HEK293 (cell line): ENCODE results near the gene NLRP9.

Experiments used
- CTCF ChIA-PET: fragments of 350-600 bp; formaldehyde crosslinking; extraction: SDS; loops from one replicate; lab custom pipeline; 2021; ENCODE audit warnings: antibody characterized with exemption; lab: Yijun Ruan, JAX
- POLR2A ChIA-PET: fragments of 300-600 bp; formaldehyde crosslinking; extraction: SDS; loops from one replicate; lab custom pipeline; 2020; ENCODE audit warnings: antibody characterized with exemption, inconsistent platforms; lab: Yijun Ruan, JAX
- H3K27ac ChIP-seq: fragments of 200-500 bp; sonication (Bioruptor generic); 2 replicates; pipeline ENCODE4 v1.5.1; 2014; ENCODE audit warnings: low read depth, low read length, control low read depth, inconsistent platforms; ENCODE audit errors: extremely low read depth
- H3K36me3 ChIP-seq, 2 experiments: fragments of 200-500 bp in 1 of 2; sonication (Bioruptor generic) in 1 of 2; 1 replicate in 1 of 2; 2 replicates in 1 of 2; pipeline ENCODE4 v1.5.1; 2014 to 2017; ENCODE audit warnings: inconsistent platforms in 2 of 2, low read length in 2 of 2; ENCODE audit not compliant: control insufficient read depth in 2 of 2, insufficient read depth in 1 of 2
- H3K4me1 ChIP-seq: fragments of 200-500 bp; sonication (Bioruptor generic); 2 replicates; pipeline ENCODE4 v1.5.1; 2014; ENCODE audit warnings: mild to moderate bottlenecking, low read length, inconsistent platforms; ENCODE audit not compliant: control insufficient read depth, insufficient read depth
- H3K4me3 ChIP-seq: 2 replicates; pipeline ENCODE4 v1.5.1; 2011; ENCODE audit warnings: low read depth, mild to moderate bottlenecking, control low read depth, low read length, moderate library complexity
- H3K9me3 ChIP-seq: fragments of 200-500 bp; sonication (Bioruptor generic); 2 replicates; pipeline ENCODE4 v1.5.1; 2014; ENCODE audit warnings: low read depth, low read length, inconsistent platforms; ENCODE audit not compliant: control insufficient read depth, insufficient read depth
- AEBP2 ChIP-seq: fragments of 450-650 bp; formaldehyde crosslinking; IDR thresholded peaks from 2 replicates; pipeline ENCODE4 v1.5.1; 2016; ENCODE audit warnings: missing biosample characterization, missing genetic modification characterization, borderline replicate concordance
- HOXD13 ChIP-seq: sonication (generic); formaldehyde crosslinking; IDR thresholded peaks from 2 replicates; pipeline ENCODE4 v1.8.0; 2022; ENCODE audit warnings: missing genetic modification reagents, borderline replicate concordance
- KLF10 ChIP-seq: fragments of 450-650 bp; IDR thresholded peaks from 2 replicates; pipeline ENCODE4 v1.5.1; 2018; ENCODE audit warnings: missing biosample characterization, mild to moderate bottlenecking, missing genetic modification characterization
- SALL2 ChIP-seq: fragments of 450-650 bp; formaldehyde crosslinking; IDR thresholded peaks from 2 replicates; pipeline ENCODE4 v1.5.0; 2017; ENCODE audit warnings: missing biosample characterization, mild to moderate bottlenecking, missing genetic modification characterization, borderline replicate concordance
- SCRT2 ChIP-seq: fragments of 450-650 bp; formaldehyde crosslinking; IDR thresholded peaks from 2 replicates; pipeline ENCODE4 v1.5.1; 2016; ENCODE audit warnings: missing biosample characterization, missing genetic modification characterization
- SP7 ChIP-seq: fragments of 450-650 bp; formaldehyde crosslinking; IDR thresholded peaks from 2 replicates; pipeline ENCODE4 v1.5.1; 2016; ENCODE audit warnings: missing biosample characterization, missing genetic modification characterization
- ZBTB17 ChIP-seq: fragments of 450-650 bp; formaldehyde crosslinking; IDR thresholded peaks from 2 replicates; pipeline ENCODE4 v1.5.1; 2016; ENCODE audit warnings: missing biosample characterization, missing genetic modification characterization
- ZFP37 ChIP-seq: fragments of 450-650 bp; formaldehyde crosslinking; IDR thresholded peaks from 2 replicates; pipeline ENCODE4 v1.5.1; 2016; ENCODE audit warnings: missing biosample characterization, missing genetic modification characterization
- ZNF155 ChIP-seq: fragments of 450-650 bp; formaldehyde crosslinking; IDR thresholded peaks from 2 replicates; pipeline ENCODE4 v1.5.1; 2016; ENCODE audit warnings: missing biosample characterization, missing genetic modification characterization
- ZNF19 ChIP-seq: fragments of 450-650 bp; formaldehyde crosslinking; IDR thresholded peaks from 2 replicates; pipeline ENCODE4; 2016; ENCODE audit warnings: missing biosample characterization, missing genetic modification characterization, low read depth
- ZNF24 ChIP-seq: fragments of 450-650 bp; formaldehyde crosslinking; IDR thresholded peaks from 2 replicates; pipeline ENCODE4 v1.5.1; 2016; ENCODE audit warnings: missing biosample characterization, missing genetic modification characterization
- ZNF354C ChIP-seq: fragments of 450-650 bp; formaldehyde crosslinking; IDR thresholded peaks from 2 replicates; pipeline ENCODE4 v1.5.1; 2016; ENCODE audit warnings: missing biosample characterization, missing genetic modification characterization, low read depth, borderline replicate concordance
- ZNF449 ChIP-seq: fragments of 450-650 bp; formaldehyde crosslinking; IDR thresholded peaks from 2 replicates; pipeline ENCODE4 v1.5.1; 2017; ENCODE audit warnings: missing biosample characterization, mild to moderate bottlenecking, missing genetic modification characterization, moderate library complexity
- ZNF48 ChIP-seq: fragments of 450-650 bp; formaldehyde crosslinking; IDR thresholded peaks from 2 replicates; pipeline ENCODE4 v1.5.1; 2016; ENCODE audit warnings: missing biosample characterization, missing genetic modification characterization
- ZNF501 ChIP-seq: fragments of 450-650 bp; formaldehyde crosslinking; IDR thresholded peaks from 2 replicates; pipeline ENCODE4 v1.5.1; 2016; ENCODE audit warnings: missing biosample characterization, missing genetic modification characterization
- ZNF529 ChIP-seq: fragments of 450-650 bp; formaldehyde crosslinking; IDR thresholded peaks from 2 replicates; pipeline ENCODE4 v1.5.1; 2017; ENCODE audit warnings: missing genetic modification characterization, missing biosample characterization; ENCODE audit not compliant: insufficient replicate concordance
- ZNF548 ChIP-seq: fragments of 450-650 bp; formaldehyde crosslinking; IDR thresholded peaks from 2 replicates; pipeline ENCODE4 v1.5.1; 2016; ENCODE audit warnings: missing biosample characterization, missing genetic modification characterization
- ZNF561 ChIP-seq: fragments of 450-650 bp; IDR thresholded peaks from 2 replicates; pipeline ENCODE4 v1.5.1; 2018; ENCODE audit warnings: missing biosample characterization, missing genetic modification characterization, borderline replicate concordance
- ZNF596 ChIP-seq: fragments of 450-650 bp; IDR thresholded peaks from 2 replicates; pipeline ENCODE4 v1.5.0; 2018; ENCODE audit warnings: missing biosample characterization, mild to moderate bottlenecking, missing genetic modification characterization, moderate library complexity
- ZNF623 ChIP-seq: fragments of 450-650 bp; formaldehyde crosslinking; IDR thresholded peaks from 2 replicates; pipeline ENCODE4 v1.5.1; 2016; ENCODE audit warnings: missing biosample characterization, missing genetic modification characterization
- ZNF654 ChIP-seq: fragments of 450-650 bp; formaldehyde crosslinking; IDR thresholded peaks from 2 replicates; pipeline ENCODE4 v1.5.1; 2016; ENCODE audit warnings: low read depth, missing biosample characterization, missing genetic modification characterization
- ZNF660 ChIP-seq: fragments of 450-650 bp; IDR thresholded peaks from 2 replicates; pipeline ENCODE4 v1.5.1; 2018; ENCODE audit warnings: missing biosample characterization, mild to moderate bottlenecking, missing genetic modification characterization
- ZNF677 ChIP-seq: fragments of 450-650 bp; IDR thresholded peaks from 2 replicates; pipeline ENCODE4 v1.5.0; 2018; ENCODE audit warnings: missing biosample characterization, mild to moderate bottlenecking, missing genetic modification characterization, moderate library complexity
- ZNF843 ChIP-seq: fragments of 450-650 bp; formaldehyde crosslinking; IDR thresholded peaks from 2 replicates; pipeline ENCODE4 v1.5.1; 2016; ENCODE audit warnings: missing biosample characterization, missing genetic modification characterization
- ZSCAN30 ChIP-seq: fragments of 450-650 bp; IDR thresholded peaks from 2 replicates; pipeline ENCODE4 v1.5.1; 2018; ENCODE audit warnings: missing biosample characterization, mild to moderate bottlenecking, missing genetic modification characterization, moderate library complexity
- TF ChIP-seq, protein P1 (sequence below): fragments of 450-650 bp; formaldehyde crosslinking; IDR thresholded peaks from 2 replicates; pipeline ENCODE4 v1.5.1; 2016; ENCODE audit warnings: missing biosample characterization, missing genetic modification characterization
- TF ChIP-seq, protein P2 (sequence below): fragments of 450-650 bp; formaldehyde crosslinking; IDR thresholded peaks from 2 replicates; pipeline ENCODE4 v1.5.1; 2017; ENCODE audit warnings: missing biosample characterization, missing genetic modification characterization

The NLRP9 gene

DNA sequence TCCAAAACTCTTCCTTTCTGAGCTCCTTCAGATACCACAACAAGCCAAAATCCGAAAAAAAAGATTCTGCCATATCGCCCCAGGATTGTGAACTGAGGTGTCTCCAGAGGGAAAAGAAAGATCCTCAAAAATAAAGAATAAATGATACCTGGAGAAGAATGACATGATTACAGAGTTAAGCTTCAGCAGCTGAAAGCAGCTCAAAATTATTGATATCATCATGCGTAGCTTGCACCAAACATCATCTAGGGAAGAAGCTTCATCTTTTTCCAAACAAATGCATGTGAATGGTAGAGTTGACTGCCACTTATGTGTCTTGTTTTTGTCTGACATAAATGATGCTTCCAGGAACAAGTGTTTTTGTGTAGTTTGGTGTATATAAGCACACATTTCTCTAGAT lies at the start of gene NLRP9:
Gene NLRP9 (minus strand): TSS at position 101 of the 400 bp plus-strand sequence. CDS start 28 bp downstream, at position 73.
- Histone ChIP-seq H3K36me3 (no peaks in the 10 kb centered on the region), H3K9me3 (no peaks in the 10 kb centered on the region), H3K27ac (no peak within 1 kb of the TSS), H3K4me3 (no peak within 1 kb of the TSS), H3K4me1 (no peaks in the 10 kb centered on the region)
- ChIA-PET POLR2A (no interaction called here), CTCF (interaction anchor here (0.6 kb wide), 1 partner anchor 228 kb away, joined by 4 read pairs; no protein-coding TSS in a partner anchor)
- TF ChIP-seq ZNF561 (tag by site-specific recombination): no peak
- TF ChIP-seq ZNF354C (tag by site-specific recombination): no peak
- no peak for TF ChIP-seq ZNF24 (tag by site-specific recombination)
- TF ChIP-seq, protein P1, sequence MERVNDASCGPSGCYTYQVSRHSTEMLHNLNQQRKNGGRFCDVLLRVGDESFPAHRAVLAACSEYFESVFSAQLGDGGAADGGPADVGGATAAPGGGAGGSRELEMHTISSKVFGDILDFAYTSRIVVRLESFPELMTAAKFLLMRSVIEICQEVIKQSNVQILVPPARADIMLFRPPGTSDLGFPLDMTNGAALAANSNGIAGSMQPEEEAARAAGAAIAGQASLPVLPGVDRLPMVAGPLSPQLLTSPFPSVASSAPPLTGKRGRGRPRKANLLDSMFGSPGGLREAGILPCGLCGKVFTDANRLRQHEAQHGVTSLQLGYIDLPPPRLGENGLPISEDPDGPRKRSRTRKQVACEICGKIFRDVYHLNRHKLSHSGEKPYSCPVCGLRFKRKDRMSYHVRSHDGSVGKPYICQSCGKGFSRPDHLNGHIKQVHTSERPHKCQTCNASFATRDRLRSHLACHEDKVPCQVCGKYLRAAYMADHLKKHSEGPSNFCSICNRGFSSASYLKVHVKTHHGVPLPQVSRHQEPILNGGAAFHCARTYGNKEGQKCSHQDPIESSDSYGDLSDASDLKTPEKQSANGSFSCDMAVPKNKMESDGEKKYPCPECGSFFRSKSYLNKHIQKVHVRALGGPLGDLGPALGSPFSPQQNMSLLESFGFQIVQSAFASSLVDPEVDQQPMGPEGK: no peak
- no peak for TF ChIP-seq AEBP2
- TF ChIP-seq ZNF48 (tag by site-specific recombination): no peak
- no peak for TF ChIP-seq ZNF19
- TF ChIP-seq ZSCAN30 (tag by site-specific recombination): no peak

DNA sequence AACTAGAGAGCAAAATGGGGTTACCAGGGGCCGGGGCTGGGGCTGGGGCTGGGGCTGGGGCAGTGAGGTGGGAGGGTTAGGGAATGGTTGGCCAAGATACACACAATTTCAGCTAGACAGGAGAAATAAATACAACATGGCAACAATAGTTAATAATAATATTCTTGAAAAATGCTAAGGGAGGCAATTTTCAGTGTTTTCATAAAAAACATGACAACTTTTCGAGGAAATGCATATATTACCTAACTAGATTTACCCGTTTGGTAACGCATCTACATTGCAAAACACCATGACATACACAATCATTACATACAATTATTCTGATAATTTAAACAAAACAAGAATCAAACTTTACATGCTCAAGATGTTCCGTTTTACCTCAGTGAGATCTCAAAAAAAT lies 42.9 kb upstream of the NLRP9 start:
- Histone ChIP-seq H3K4me3 (no peak overlapping the region), H3K27ac (no peak overlapping the region), H3K36me3 (no peaks in the 10 kb centered on the region)
- TF ChIP-seq ZNF623 (tag by site-specific recombination) (no peak), ZNF548 (tag by site-specific recombination) (no peak), KLF10 (tag by site-specific recombination) (no peak), SALL2 (tag by site-specific recombination) (no peak), ZNF596 (tag by site-specific recombination) (no peak), ZNF677 (tag by site-specific recombination) (no peak)
- TF ChIP-seq, protein P2, sequence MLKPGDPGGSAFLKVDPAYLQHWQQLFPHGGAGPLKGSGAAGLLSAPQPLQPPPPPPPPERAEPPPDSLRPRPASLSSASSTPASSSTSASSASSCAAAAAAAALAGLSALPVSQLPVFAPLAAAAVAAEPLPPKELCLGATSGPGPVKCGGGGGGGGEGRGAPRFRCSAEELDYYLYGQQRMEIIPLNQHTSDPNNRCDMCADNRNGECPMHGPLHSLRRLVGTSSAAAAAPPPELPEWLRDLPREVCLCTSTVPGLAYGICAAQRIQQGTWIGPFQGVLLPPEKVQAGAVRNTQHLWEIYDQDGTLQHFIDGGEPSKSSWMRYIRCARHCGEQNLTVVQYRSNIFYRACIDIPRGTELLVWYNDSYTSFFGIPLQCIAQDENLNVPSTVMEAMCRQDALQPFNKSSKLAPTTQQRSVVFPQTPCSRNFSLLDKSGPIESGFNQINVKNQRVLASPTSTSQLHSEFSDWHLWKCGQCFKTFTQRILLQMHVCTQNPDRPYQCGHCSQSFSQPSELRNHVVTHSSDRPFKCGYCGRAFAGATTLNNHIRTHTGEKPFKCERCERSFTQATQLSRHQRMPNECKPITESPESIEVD (tag by site-specific recombination): no peak
- TF ChIP-seq, all 188 proteins: peak for 0
- ChIA-PET POLR2A (no interaction called here), CTCF (interaction anchor here (0.7 kb wide), 1 partner anchor 1818 kb away, joined by 3 read pairs; the partner anchor contains the start of gene ZNF530)
- Histone ChIP-seq H3K9me3 (no peaks in the 10 kb centered on the region), H3K4me1 (no peaks in the 10 kb centered on the region)

DNA sequence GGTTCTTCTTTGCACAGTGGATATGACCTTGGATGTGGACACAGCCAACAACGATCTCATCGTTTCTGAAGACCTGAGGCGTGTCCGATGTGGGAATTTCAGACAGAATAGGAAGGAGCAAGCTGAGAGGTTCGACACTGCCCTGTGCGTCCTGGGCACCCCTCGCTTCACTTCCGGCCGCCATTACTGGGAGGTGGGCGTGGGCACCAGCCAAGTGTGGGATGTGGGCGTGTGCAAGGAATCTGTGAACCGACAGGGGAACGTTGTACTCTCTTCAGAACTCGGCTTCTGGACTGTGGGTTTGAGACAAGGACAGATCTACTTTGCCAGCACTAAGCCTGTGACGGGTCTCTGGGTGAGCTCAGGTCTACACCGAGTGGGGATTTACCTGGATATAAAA lies 40.1 kb upstream of the NLRP9 start:
- no peaks in the 10 kb centered on the region for H3K9me3 ChIP-seq
- no peak overlapping the region for H3K27ac ChIP-seq
- no peaks in the 10 kb centered on the region for H3K4me1 ChIP-seq
- no peaks in the 10 kb centered on the region for H3K36me3 ChIP-seq
- ChIA-PET CTCF (interaction anchor here (0.6 to 2.5 kb wide), 4 partner anchors 23 to 56 kb away, joined by 3 to 25 read pairs (median 4); no protein-coding TSS in a partner anchor), POLR2A (no interaction called here)
- H3K4me3 ChIP-seq: no peak overlapping the region
- TF ChIP-seq ZBTB17 (tag by site-specific recombination) (no peak), ZNF155 (tag by site-specific recombination) (no peak), ZNF654 (tag by site-specific recombination) (no peak), ZFP37 (tag by site-specific recombination) (no peak), SP7 (tag by site-specific recombination) (no peak), ZNF529 (no peak), ZNF843 (tag by site-specific recombination) (no peak), HOXD13 (CRISPR knock-in tag) (no peak), ZNF449 (tag by site-specific recombination) (no peak), ZNF501 (no peak), SCRT2 (tag by site-specific recombination) (no peak), ZNF660 (tag by site-specific recombination) (no peak), ZNF561 (tag by site-specific recombination) (no peak)
